ENCODE measurements around the gene SUMO2. TPM values are rescaled to one million over a fixed set of nuclear protein-coding genes. Genes with fewer than 3 reads are reported as not detected.

The SUMO2 gene
- total and polyA plus RNA-seq, 10 of the 15 experiments (the other 5 are each of a cell fraction or from before 2014, with no cell fraction given): 163 to 803 (median 555) TPM

DNA sequence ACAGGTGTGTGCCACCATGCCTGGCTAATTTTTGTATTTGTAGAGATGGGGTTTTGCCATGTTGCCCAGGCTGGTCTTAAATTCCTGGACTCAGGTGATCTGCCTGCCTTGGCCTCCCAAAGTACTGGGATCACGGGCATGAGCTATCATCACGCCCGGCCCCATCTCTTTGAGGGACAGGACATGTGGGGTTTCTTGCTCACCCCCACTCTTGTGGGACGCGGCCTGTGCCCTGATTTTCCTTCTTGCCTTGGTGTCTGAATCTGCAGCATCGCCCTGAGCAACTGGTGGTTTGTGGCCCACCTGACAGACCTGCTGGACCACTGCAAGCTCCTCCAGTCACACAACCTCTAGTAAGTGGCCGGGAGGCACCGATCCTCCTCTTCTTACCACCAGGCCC, 48.3 kb upstream of the SUMO2 start (continued):
- no peak for TF ChIP-seq YY1 (IDR thresholded peaks at IDR 0.05; ENCODE audit: low read depth, low read length)

DNA sequence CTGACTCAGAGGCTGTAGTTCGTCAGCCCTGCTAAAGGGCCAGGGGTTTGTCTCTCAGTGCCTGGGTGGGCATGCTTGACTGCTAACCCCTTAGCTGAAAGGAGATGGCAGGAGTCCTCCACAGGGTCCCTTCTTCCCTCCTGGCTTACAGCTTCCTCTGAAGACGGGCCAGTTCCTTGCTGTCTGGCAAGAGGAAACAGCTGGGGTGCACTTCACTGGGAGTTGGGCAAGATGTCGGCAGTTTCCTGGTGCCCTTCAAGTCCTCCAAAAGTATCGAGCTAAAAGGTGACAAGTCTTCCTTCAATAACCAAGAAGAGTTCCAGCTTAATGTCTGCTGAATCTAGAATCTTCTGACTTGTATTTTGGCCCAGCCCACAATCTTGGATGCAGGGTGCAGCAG, 46.1 kb upstream of the SUMO2 start:
- ChIA-PET CTCF (interaction anchor here (0.8 to 1.4 kb wide), 4 partner anchors 13 to 267 kb away, joined by 3 to 5 read pairs (median 3); no protein-coding TSS in a partner anchor), SMC1A (ENCODE audit: uncharacterized antibody, unreplicated experiment) (interaction anchor here (1.0 kb wide), 1 partner anchor 151 kb away, joined by 3 read pairs; no protein-coding TSS in a partner anchor), RAD21 (ENCODE audit: unreplicated experiment) (interaction anchor here (0.5 kb wide), 1 partner anchor 56 kb away, joined by 3 read pairs; no protein-coding TSS in a partner anchor), POLR2A (interaction anchor here (0.6 to 1.4 kb wide), 3 partner anchors 16 to 62 kb away, joined by 3 to 5 read pairs (median 3); partner anchors contain the start of genes GGA3 and MRPS7)
- Histone ChIP-seq H3K36me3 (ENCODE audit: control insufficient read depth in 2 of 2, insufficient read depth in 2 of 2, low read length in 1 of 2) (peaks cover 37 to 40% of the 10 kb centered on the region in 2 experiments), H2AFZ (ENCODE audit: control insufficient read depth, low read depth, low read length) (no peak overlapping the region), H3K27me3 (replicated peaks in 1 of 2; ENCODE audit: control insufficient read depth in 2 of 2, insufficient read depth in 2 of 2, low read length in 1 of 2) (no peaks in the 10 kb centered on the region), H3K4me1 (ENCODE audit: control insufficient read depth, insufficient read depth, low read length) (no peaks in the 10 kb centered on the region), H3K4me2 (ENCODE audit: control insufficient read depth, insufficient read depth) (no peak overlapping the region), H3K27ac (ENCODE audit: control insufficient read depth, insufficient read depth) (no peak overlapping the region), H3K79me2 (ENCODE audit: control insufficient read depth, insufficient read depth, low read length) (no peaks in the 10 kb centered on the region), H4K20me1 (ENCODE audit: control insufficient read depth, insufficient read depth) (no peaks in the 10 kb centered on the region), H3K9ac (ENCODE audit: control insufficient read depth, insufficient read depth, low read length) (no peak overlapping the region), H3K4me3 (no peak overlapping the region), H3K9me3 (replicated peaks; ENCODE audit: control insufficient read depth, insufficient read depth, low read length) (no peaks in the 10 kb centered on the region)
- 97% methylated on average over 4 of the region's 4 CpGs for WGBS (ENCODE audit: insufficient coverage, insufficient replicate concordance, low lambda C conversion rate, missing lambda C conversion rate)
- DNase-seq (ENCODE audit: low read depth, low spot score): no peak
- no peak for ATAC-seq
- no TSS peak for BruUV-seq (replicated peaks)
- in situ Hi-C loops (cut with MboI) (no loop called here), intact Hi-C loops (cut with micrococcal nuclease; ENCODE audit: unreplicated experiment) (no loop called here)
- FAIRE-seq: no peak
- no peak for TF ChIP-seq PML (IDR thresholded peaks at IDR 0.05; ENCODE audit: low read length)
- no peak for TF ChIP-seq SREBF1 (IDR thresholded peaks at IDR 0.05; ENCODE audit: low read length)
- TF ChIP-seq WRNIP1 (IDR thresholded peaks at IDR 0.05; ENCODE audit: borderline replicate concordance, low read depth, low read length): no peak
- TF ChIP-seq RCOR1 (conservative IDR thresholded peaks at IDR 0.05; ENCODE audit: low read depth, low read length): no peak
- TF ChIP-seq, protein P1, sequence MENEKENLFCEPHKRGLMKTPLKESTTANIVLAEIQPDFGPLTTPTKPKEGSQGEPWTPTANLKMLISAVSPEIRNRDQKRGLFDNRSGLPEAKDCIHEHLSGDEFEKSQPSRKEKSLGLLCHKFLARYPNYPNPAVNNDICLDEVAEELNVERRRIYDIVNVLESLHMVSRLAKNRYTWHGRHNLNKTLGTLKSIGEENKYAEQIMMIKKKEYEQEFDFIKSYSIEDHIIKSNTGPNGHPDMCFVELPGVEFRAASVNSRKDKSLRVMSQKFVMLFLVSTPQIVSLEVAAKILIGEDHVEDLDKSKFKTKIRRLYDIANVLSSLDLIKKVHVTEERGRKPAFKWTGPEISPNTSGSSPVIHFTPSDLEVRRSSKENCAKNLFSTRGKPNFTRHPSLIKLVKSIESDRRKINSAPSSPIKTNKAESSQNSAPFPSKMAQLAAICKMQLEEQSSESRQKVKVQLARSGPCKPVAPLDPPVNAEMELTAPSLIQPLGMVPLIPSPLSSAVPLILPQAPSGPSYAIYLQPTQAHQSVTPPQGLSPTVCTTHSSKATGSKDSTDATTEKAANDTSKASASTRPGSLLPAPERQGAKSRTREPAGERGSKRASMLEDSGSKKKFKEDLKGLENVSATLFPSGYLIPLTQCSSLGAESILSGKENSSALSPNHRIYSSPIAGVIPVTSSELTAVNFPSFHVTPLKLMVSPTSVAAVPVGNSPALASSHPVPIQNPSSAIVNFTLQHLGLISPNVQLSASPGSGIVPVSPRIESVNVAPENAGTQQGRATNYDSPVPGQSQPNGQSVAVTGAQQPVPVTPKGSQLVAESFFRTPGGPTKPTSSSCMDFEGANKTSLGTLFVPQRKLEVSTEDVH (IDR thresholded peaks at IDR 0.05; ENCODE audit: low read depth, partially characterized antibody): no peak
- TF ChIP-seq KLF5 (IDR thresholded peaks at IDR 0.05; ENCODE audit: partially characterized antibody): no peak
- TF ChIP-seq FOXK2 (IDR thresholded peaks at IDR 0.05): no peak
- TF ChIP-seq, protein P2, sequence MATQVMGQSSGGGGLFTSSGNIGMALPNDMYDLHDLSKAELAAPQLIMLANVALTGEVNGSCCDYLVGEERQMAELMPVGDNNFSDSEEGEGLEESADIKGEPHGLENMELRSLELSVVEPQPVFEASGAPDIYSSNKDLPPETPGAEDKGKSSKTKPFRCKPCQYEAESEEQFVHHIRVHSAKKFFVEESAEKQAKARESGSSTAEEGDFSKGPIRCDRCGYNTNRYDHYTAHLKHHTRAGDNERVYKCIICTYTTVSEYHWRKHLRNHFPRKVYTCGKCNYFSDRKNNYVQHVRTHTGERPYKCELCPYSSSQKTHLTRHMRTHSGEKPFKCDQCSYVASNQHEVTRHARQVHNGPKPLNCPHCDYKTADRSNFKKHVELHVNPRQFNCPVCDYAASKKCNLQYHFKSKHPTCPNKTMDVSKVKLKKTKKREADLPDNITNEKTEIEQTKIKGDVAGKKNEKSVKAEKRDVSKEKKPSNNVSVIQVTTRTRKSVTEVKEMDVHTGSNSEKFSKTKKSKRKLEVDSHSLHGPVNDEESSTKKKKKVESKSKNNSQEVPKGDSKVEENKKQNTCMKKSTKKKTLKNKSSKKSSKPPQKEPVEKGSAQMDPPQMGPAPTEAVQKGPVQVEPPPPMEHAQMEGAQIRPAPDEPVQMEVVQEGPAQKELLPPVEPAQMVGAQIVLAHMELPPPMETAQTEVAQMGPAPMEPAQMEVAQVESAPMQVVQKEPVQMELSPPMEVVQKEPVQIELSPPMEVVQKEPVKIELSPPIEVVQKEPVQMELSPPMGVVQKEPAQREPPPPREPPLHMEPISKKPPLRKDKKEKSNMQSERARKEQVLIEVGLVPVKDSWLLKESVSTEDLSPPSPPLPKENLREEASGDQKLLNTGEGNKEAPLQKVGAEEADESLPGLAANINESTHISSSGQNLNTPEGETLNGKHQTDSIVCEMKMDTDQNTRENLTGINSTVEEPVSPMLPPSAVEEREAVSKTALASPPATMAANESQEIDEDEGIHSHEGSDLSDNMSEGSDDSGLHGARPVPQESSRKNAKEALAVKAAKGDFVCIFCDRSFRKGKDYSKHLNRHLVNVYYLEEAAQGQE (IDR thresholded peaks at IDR 0.05; ENCODE audit: low read depth, low read length): no peak
- no peak for TF ChIP-seq RBBP5 (conservative IDR thresholded peaks at IDR 0.05)
- TF ChIP-seq, protein P3, sequence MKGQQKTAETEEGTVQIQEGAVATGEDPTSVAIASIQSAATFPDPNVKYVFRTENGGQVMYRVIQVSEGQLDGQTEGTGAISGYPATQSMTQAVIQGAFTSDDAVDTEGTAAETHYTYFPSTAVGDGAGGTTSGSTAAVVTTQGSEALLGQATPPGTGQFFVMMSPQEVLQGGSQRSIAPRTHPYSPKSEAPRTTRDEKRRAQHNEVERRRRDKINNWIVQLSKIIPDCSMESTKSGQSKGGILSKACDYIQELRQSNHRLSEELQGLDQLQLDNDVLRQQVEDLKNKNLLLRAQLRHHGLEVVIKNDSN (IDR thresholded peaks at IDR 0.05; ENCODE audit: borderline replicate concordance, extremely low read length, insufficient read depth, low read depth, low read length): no peak
- no peak for TF ChIP-seq MEF2B (IDR thresholded peaks at IDR 0.05; ENCODE audit: partially characterized antibody, poor library complexity, severe bottlenecking)
- no peak for TF ChIP-seq JUND (IDR thresholded peaks at IDR 0.05; ENCODE audit: low read depth, low read length)
- no peak for TF ChIP-seq EZH2 (IDR thresholded peaks at IDR 0.05; ENCODE audit: borderline replicate concordance, control insufficient read depth, low read depth, low read length)
- TF ChIP-seq SUPT20H (IDR thresholded peaks at IDR 0.05; ENCODE audit: borderline replicate concordance, control insufficient read depth, low read depth, low read length): no peak
